PFSK-1 (cell line): ENCODE measurements around the gene CCDC51.

Experiments
- POLR2AphosphoS5 ChIP-seq: IDR thresholded peaks from 2 replicates; pipeline ENCODE4 v1.6.1; 2012; ENCODE audit warnings: low read depth, mild to moderate bottlenecking, control low read depth, low read length, moderate library complexity
- TF ChIP-seq, protein P1 (sequence below), 2 experiments: IDR thresholded peaks; 2 replicates each; pipeline versions ENCODE4 v1.6.1 to v1.8.0; 2011 to 2012; ENCODE audit warnings: low read depth in 2 of 2, low read length in 2 of 2, control low read depth in 1 of 2, inconsistent platforms in 1 of 2, mild to moderate bottlenecking in 1 of 2, moderate library complexity in 1 of 2; ENCODE audit not compliant: insufficient read depth in 1 of 2

DNA sequence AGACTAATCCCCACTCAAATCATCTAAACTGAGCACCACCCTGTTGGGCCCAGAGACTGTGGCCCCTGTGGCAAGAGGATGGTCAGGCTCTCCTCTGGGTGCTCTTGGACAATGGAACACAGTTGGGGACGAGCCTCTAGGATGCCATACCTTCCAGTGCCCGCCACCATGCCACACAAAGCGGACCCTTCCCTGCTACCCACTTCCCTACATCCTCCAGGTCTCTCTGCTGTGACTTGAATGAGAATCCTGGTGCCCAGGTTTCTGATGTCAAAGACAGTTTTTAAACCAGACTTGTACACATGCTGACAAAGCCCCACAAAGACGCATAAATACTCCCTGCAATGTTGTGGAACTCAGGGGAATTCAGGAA, 4.7 kb downstream of the CCDC51 start:
- no peak for TF ChIP-seq POLR2AphosphoS5
- TF ChIP-seq, protein P1, sequence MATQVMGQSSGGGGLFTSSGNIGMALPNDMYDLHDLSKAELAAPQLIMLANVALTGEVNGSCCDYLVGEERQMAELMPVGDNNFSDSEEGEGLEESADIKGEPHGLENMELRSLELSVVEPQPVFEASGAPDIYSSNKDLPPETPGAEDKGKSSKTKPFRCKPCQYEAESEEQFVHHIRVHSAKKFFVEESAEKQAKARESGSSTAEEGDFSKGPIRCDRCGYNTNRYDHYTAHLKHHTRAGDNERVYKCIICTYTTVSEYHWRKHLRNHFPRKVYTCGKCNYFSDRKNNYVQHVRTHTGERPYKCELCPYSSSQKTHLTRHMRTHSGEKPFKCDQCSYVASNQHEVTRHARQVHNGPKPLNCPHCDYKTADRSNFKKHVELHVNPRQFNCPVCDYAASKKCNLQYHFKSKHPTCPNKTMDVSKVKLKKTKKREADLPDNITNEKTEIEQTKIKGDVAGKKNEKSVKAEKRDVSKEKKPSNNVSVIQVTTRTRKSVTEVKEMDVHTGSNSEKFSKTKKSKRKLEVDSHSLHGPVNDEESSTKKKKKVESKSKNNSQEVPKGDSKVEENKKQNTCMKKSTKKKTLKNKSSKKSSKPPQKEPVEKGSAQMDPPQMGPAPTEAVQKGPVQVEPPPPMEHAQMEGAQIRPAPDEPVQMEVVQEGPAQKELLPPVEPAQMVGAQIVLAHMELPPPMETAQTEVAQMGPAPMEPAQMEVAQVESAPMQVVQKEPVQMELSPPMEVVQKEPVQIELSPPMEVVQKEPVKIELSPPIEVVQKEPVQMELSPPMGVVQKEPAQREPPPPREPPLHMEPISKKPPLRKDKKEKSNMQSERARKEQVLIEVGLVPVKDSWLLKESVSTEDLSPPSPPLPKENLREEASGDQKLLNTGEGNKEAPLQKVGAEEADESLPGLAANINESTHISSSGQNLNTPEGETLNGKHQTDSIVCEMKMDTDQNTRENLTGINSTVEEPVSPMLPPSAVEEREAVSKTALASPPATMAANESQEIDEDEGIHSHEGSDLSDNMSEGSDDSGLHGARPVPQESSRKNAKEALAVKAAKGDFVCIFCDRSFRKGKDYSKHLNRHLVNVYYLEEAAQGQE (IDR thresholded peaks at IDR 0.05; ENCODE audit: insufficient read depth in 1 of 2, low read depth in 2 of 2, low read length in 2 of 2): no peak
